VCaP (cell line): ENCODE measurements around the gene TRIM62.
A peak's percentile ranks its signal among the peaks of the same experiment; 100 is the strongest.

Experiments used
- H3K27ac ChIP-seq: fragments of 450-650 bp; 2 replicates; pipeline ENCODE4 v1.5.1; 2017
- TF ChIP-seq, protein P1 (sequence below): fragments of 450-650 bp; conservative IDR thresholded peaks from 2 replicates; pipeline ENCODE4 v1.5.1; 2017; ENCODE audit warnings: mild to moderate bottlenecking, moderate library complexity

TRIM62 gene

DNA sequence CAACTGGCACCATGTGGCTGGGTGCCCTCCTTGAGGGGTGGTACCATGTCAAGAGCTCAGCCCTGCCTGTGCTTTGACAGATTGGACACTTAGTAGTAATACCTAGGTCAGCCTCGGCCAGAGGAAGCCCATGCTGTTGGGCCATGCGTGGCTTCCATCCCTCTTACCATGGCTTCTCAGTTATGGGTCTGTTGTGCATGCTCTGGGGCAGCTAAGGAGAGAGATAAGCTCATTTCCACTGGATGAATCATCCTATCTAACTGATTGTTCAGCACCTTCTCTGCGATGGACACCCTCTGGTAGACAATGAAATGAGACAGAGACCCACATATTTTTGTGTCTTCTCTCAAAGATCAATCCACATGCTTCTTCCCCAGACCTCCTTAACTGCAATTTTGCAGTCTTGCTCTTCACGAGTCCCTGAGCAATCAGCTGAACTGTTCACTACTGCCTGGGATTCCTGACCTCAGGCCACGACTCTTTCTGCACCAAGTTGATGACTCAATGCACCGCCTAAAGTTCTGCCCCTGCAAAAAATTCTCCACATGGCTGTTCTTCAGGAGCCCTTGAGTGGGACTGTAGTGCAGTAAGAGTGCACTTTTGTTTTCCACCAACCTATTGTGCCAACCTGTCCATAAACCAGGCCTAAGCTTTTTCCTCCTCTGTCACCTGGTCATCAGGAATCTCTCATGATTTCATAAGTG is 6.9 kb upstream of the TRIM62 start:
- TF ChIP-seq, protein P1, sequence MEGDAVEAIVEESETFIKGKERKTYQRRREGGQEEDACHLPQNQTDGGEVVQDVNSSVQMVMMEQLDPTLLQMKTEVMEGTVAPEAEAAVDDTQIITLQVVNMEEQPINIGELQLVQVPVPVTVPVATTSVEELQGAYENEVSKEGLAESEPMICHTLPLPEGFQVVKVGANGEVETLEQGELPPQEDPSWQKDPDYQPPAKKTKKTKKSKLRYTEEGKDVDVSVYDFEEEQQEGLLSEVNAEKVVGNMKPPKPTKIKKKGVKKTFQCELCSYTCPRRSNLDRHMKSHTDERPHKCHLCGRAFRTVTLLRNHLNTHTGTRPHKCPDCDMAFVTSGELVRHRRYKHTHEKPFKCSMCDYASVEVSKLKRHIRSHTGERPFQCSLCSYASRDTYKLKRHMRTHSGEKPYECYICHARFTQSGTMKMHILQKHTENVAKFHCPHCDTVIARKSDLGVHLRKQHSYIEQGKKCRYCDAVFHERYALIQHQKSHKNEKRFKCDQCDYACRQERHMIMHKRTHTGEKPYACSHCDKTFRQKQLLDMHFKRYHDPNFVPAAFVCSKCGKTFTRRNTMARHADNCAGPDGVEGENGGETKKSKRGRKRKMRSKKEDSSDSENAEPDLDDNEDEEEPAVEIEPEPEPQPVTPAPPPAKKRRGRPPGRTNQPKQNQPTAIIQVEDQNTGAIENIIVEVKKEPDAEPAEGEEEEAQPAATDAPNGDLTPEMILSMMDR = no peak
- H3K27ac ChIP-seq = no peak overlapping the region

DNA sequence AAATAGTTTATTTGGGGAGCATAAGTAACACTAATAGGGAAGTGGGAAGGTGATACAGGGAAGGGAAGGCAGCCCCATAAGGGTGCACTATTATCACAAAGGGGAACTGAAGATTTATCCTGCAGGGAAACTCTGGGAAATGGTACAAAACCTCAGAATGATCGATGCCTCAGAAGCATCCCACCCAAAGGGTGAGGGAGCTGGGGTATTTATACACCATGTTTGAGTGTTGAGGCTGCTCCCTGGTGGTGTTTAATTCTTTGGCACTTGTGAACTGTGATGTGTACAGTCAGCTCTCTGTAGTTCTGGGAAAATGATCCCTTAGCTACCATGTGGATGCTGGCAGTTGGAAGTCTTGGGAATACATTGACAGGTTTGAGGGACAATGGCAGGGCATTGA is 5.1 kb upstream of the TRIM62 start:
- TF ChIP-seq, protein P1 = no peak
- H3K27ac ChIP-seq = no peak overlapping the region

GRCh38 chr1:33185541-33185940 is 3.7 kb upstream of the TRIM62 start:
- H3K27ac ChIP-seq = no peak overlapping the region
- TF ChIP-seq, protein P1 = no peak

DNA sequence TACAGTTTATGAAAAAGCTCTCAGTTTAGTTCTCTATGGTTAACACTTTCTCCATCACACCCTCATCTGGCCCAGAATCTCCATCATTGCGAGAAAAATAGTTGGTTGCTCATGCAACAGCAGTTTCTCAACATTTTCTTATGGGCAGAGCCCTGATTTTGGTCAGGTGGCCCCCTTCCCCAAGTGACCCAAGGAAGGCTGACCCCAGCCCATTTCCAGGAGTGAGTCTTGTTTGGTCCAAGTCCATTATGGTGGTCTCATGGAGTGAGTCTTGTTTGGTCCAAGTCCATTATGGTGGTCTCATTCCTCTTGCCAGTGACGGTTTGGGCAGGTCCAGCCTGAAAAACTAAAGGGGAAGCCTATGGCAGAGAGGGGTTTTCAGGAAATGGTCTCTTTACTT is 1.5 kb upstream of the TRIM62 start:
- H3K27ac ChIP-seq = no peak overlapping the region
- TF ChIP-seq, protein P1 = no peak

GRCh38 chr1:33182896-33183295 is 1.1 kb upstream of the TRIM62 start:
- TF ChIP-seq, protein P1 = no peak
- H3K27ac ChIP-seq = peak overlapping the region; percentile 40; the same call in 1 of the 2 replicates

- TF ChIP-seq, protein P1 = no peak
- peak overlapping the region; percentile 40 for H3K27ac ChIP-seq
These were observed 578 bp upstream of the TRIM62 start for GRCh38 chr1:33182401-33182841.

- TF ChIP-seq, protein P1 = 0 out of 2 replicates have a peak, but pooled peaks have one; percentile 8
- peak overlapping the region; percentile 40 for H3K27ac ChIP-seq
These were observed 642 bp downstream of the TRIM62 start for GRCh38 chr1:33180911-33181890.
